ENCODE results near the gene RNASE8.

DNA sequence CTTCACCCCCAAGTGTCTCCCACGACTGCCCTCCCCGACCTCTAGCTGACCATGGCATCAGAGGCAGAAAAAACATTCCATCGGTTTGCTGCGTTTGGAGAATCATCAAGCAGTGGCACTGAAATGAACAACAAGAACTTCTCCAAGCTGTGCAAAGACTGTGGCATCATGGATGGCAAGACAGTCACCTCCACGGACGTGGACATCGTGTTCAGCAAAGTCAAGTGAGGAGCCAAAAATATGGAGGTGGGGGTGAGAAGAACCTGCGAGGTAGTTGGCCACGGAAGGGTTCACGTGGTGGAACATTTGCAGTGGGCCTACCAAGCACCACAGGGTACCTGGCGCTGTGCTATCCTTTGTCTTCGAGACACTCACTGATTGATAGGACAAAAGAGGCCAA, 27.1 kb upstream of the RNASE8 start:
- TF ChIP-seq, protein P1, sequence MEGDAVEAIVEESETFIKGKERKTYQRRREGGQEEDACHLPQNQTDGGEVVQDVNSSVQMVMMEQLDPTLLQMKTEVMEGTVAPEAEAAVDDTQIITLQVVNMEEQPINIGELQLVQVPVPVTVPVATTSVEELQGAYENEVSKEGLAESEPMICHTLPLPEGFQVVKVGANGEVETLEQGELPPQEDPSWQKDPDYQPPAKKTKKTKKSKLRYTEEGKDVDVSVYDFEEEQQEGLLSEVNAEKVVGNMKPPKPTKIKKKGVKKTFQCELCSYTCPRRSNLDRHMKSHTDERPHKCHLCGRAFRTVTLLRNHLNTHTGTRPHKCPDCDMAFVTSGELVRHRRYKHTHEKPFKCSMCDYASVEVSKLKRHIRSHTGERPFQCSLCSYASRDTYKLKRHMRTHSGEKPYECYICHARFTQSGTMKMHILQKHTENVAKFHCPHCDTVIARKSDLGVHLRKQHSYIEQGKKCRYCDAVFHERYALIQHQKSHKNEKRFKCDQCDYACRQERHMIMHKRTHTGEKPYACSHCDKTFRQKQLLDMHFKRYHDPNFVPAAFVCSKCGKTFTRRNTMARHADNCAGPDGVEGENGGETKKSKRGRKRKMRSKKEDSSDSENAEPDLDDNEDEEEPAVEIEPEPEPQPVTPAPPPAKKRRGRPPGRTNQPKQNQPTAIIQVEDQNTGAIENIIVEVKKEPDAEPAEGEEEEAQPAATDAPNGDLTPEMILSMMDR (IDR thresholded peaks at IDR 0.05; ENCODE audit: low read depth, low read length, poor library complexity, severe bottlenecking), result no peak
- TF ChIP-seq EZH2phosphoT487 (IDR thresholded peaks at IDR 0.05; ENCODE audit: borderline replicate concordance, low read length), result no peak

All from DOHH2 (cell line).